Kidney glomerular epithelial cell (primary cell): ENCODE results near the gene PITPNC1.

Source experiments
- DNase-seq: peaks from one replicate; lab custom pipeline; 2025; lab: John Stamatoyannopoulos, UW

The PITPNC1 gene

DNA sequence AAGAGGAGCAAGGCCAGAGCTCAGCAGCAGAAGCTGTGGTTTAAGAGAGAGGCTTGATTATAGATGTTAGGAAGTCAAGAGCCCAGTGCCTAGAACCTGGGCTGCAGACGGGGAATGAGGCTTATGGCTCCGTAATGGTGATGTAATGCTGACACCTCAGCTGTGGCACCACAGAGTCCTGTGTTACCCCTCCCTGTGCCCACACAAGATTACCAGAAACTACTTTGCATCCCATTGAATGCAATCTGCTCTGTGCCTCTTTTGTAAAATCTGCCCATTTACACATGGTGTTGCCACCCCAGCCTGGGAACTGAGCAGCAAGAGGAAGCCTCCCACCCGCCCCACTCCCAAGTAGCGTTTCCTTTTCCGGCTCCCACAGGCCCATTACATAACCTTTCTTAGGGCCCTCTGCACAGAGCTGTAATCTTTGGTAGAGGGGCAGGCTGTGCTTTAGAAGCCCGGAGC is 57.0 kb downstream of the PITPNC1 start:
- DNase-seq, result no peak

DNA sequence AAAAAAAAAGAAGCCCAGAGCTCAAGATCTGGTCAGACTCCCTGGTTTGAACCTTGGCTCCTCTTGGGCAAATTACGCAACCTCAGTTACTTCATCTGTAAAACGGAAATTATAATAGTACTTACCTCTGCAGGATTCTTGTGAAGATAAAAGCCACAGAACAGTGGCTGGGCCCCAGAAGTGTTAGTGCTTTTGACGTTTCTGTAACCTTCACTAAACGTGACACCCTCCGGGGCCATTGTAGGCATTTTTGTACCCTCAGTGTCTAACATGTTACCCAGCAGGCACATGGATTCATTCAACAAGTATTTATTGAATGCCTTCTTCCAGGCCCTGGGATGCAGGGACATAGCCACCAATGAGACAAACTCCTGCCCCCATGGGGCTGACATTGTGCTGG is 58.0 kb downstream of the PITPNC1 start:
- DNase-seq, result no peak

DNA sequence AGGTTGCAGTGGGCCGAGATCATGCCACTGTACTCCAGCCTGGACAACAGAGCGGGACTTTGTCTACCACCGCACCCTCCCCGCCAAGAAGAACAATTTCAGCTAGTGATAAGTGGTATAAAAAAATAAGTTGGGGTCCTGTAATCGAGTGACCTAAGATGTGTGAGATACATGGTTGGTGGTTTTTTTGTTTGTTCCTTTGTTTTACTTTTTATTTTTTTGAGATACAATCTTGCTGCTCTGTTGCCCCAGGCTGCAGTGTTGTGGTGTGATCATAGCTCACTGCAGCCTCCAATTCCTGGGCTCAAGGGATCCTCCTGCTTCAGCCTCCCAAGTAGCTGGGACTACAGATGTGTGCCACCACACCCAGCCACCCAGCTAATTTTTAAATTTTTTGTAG is 58.7 kb downstream of the PITPNC1 start:
- DNase-seq, result no peak

DNA sequence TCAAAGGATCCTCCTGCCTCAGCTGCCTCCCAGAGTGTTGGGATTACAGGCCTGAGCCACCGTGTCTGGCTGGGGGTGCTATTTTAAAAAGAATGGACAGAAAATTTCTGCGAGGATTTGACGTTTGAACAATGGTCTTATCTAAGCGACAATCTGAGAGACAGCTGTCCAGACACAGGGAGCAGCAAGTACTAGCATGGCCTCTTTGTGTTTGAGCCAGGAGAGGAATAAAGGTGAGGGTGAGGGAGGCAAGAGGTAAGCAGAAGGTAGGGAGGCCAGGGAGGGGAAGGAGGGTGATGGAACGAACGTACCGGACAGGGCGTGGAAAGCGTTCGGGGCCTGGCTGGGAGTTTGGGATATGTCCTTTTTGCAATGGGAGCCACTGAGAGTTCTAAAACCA is 59.2 kb downstream of the PITPNC1 start:
- no peak for DNase-seq

DNA sequence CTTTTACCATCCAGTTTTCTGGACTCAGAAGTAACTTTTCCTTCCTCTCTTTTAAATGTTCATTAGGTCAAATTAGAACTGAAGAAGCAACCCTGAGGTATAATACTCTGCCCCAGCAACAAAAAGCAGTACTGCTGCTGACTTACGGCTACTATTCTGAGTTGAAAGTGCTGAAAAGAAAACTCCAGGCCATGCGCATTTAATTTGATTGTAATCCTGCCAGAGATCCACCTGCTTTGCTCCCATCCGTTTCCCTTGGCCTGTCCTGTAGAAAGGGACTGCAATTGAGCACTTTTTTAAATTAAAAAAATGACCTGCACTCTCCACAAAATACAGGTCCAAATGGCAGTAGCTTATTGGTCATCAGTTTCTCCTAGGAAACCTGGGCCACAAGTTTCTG is 61.6 kb downstream of the PITPNC1 start:
- DNase-seq, result no peak

DNA sequence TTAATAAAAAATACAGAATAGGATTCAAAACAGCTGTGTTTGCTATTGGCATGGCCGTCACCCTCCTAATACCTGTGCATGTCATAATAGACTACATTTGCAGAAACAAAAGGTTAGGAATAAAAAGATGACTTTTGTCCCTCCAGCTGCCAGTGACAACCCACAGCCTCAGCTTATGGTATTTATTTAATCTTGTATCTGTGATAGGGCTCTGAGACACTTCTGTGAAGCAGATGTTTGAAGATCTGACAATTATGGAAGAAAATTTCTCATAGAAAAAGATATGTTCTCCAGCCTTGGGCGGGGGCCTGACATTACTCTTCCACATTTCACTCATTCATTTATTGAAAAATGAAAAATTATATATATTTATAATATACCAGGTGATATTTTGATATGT is 62.2 kb downstream of the PITPNC1 start:
- no peak for DNase-seq

DNA sequence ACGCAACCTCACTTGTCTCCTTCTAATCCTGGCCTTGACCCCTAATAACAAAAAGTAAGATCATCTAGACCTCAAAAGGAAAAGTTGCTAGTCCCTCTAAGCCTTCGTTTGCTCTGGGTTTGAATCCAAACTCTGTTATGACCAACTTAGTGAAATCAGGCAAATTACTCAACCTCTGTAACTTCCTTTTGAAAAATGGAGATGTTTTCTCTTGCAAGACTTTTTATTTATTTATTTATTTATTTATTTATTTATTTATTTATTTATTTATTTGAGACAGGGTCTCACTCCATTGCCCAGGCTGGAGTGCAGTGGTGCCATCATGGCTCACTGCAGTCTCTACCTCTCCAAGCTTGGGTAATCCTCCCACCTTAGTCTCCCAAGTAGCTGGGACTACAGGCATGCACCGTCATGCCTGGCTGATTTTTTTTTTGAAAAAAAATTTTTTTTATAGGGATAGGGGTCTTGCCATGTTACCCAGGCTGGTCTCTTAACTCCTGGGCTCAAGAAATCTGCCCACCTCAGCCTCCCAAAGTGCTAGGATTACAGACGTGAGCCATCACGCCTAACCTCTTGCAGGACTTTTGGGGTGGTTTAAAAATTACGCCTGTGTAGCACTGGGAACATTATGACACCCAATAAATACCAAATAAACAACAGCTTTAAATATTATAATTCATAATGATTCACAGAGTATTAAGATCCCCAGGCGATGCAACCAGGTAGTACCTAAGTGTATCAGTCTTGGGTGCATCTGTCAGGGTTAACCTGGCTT is 63.4 kb downstream of the PITPNC1 start:
- DNase-seq, result no peak

DNA sequence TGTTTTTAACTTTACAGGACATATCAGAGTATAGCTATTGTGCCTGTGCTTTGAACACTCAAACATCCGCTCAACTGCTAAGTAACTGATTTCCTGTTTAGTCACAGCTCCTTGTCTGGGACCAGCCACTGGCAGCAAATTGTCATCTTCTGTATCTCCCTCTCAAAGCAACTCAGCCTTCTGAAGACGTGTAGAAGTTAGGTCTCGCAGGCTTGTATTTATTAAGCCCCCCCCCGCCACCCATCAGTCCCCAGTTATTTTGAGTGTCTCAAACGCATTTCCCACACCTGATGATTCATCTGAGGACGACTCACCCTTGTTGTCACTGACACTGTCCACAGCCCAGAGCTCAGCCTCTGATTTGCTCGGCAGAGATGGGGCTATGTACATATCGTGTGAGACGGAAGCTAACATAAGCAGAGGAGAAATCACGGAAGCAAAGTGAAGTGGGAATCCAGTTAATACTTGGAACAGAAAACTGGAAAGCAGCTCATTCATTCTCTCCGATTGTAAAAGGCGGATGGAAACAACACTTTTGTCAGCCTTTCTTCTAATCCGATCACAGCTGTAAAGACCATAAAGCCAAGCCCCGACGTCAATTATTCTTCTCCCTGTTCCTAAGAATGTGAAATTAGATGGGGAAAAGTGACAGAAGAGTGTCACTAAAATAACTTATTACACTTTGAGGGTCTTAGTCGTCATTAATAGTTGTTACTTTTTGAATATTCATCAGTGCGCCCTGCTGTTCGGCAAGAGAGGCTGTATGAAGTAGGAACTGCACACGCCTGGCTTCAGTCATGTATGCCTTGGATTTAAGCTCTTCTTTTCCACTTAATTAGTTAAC is 64.2 kb downstream of the PITPNC1 start:
- DNase-seq, result peak; percentile 7

DNA sequence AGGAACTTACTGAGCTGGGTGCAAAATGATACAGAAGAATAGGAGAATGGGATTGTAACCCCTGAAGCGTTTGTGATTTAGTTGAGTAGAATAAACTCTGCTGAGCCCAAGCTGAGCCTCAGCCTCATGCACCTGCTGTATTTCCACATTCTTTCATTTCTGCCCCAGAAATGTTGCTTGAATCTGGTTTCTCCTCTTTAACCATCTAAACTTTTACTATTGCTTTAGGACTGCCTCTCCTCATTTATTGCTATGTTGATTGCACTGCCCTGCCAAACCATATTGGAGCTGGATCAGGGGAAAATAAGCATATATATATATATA is 64.8 kb downstream of the PITPNC1 start:
- DNase-seq, result no peak

DNA sequence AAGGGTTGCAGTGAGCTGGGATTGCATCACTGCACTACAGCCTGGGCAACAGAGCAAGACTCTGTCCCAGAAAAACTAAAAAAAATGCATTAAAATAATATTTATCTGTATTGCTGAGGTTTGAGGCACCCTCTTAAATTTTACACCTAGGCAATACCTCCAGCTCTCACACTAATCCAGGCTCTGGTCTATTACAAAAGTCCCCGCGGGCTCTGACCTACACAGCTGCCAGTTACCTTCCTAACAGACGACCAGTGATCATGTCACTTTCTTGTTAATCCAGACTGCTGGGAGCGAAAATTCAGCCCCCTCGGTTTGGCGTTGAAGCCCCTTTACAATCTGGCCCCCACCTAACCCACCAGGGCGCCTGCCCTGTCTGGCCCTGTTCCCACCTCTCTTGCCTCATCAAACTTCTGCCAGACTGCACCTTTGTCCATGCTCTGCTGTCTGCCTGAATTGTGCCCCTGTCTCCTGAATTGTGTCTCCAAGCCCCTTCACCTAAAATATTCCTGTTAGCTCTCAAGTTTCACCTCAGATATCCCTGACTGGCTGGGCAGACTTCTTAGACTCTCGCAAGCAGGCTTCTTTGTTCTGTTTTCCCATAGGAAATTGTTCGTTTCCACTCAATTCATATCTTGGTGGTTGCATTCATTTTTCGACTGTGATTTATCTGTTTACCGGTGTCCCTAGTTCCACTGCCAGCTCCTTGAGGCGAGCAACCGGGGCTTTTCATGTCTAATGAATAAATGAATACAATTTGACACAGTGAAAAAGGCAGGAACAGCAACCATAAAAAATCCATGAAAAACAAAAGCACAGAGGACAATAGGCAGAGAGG is 65.9 kb downstream of the PITPNC1 start:
- no peak for DNase-seq

DNA sequence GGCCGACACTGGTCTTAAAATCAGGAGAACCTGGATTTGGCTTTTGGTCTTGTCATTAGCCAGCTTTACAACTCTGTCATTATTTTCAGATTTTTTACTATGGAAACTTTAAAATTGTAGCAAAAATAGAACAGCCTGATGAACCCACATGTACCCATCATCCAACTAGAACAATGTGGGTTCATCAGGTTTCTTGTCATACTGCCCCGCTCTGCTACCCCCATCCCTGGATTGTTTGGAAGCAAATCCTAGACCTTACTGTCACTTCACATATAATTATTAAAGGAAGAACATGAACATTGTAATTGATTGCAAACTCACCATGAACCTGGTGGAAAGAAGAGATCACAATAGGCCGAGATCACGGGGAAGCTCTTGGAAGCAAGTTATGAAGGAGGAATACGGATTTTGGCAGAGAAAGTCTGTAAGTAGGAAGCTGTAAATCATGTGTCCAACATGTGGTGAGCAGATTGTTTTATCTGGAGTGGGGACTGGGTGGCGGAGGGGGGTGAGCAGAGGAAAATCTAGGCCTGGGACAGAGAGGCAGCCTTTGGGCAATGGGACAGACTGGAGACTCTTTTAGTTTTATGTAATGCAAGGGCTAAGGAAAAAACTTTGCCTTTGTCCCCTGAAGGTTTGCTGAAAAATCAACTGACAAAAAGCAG is 67.0 kb downstream of the PITPNC1 start:
- no peak for DNase-seq

DNA sequence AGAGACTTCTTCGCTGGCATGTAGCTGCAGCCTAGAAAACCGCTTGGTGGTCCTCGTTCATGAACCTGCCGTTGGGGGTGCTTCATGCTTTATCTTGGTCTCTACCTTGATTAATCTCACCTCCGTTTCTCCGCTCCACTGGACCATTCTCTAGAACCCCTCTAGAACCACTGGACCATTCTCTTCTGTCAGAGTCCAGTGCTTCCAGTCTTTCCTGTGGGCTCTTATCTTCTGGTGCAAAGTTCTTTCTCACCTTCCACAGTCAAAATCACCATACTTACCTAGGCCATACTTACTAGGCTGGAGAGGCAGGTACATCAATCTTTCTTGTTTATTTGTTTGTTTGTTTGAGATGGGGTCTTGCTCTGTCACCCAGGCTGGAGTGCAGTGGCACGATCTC is 71.4 kb downstream of the PITPNC1 start:
- no peak for DNase-seq

DNA sequence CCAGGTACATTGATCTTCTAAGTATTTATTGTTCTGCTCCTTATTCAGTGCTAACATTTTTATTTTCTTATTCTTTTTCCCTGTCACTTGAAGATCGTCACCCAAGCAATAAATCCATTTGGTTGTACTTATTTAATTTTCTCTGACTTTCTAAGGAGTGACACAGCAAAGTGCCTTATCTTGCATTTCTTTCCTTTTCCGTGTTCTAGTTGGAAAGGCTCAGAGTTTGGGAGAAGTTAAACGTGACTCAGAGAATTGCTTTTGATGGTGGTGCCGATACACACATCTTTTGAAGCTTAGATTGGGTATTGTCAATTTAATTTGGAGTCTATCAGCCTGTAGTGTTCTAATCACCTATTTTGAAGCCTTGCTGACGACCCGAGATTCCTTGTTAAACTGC is 72.0 kb downstream of the PITPNC1 start:
- DNase-seq, result no peak

DNA sequence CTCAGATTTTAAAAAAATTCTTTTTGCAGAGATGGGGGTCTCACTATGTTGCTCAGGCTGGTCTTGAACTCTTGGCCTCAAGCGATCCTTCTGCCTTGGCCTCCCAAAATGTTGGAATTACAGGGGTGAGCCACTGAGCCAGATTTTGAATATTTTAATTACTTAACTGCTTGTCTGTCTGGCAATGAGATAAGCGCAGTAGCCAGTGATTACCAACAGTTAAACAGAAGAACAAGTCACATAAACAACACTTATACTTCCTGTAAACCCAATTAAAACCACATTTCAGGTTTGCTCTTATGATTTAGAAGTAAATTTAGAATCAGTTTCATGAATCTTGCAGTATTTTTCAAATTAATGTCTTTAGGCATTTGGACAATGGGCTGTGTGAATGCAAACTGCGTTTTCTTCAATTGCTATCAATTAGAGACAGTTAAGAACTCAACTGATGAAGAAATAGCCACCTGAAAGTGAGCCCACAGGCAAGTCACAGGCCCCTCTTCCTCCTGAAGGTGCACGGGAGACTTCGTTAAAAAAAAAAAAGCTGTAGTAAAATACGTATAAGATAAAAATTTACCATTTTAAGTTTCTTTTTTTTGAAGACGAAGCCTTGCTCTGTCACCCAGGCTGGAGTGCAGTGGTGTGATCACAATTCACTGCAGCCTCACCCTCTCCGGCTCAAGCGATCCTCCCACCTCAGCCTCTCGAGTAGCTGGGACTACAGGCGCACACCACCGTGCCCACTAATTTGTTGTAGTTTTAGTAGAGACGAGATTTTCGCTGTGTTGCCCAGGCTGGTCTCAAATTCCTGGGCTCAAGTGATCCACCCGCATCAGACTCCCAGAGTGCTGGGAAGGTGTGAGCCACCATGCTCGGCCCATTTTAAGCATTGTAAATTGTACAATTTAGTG is 73.0 kb downstream of the PITPNC1 start:
- DNase-seq, result no peak

DNA sequence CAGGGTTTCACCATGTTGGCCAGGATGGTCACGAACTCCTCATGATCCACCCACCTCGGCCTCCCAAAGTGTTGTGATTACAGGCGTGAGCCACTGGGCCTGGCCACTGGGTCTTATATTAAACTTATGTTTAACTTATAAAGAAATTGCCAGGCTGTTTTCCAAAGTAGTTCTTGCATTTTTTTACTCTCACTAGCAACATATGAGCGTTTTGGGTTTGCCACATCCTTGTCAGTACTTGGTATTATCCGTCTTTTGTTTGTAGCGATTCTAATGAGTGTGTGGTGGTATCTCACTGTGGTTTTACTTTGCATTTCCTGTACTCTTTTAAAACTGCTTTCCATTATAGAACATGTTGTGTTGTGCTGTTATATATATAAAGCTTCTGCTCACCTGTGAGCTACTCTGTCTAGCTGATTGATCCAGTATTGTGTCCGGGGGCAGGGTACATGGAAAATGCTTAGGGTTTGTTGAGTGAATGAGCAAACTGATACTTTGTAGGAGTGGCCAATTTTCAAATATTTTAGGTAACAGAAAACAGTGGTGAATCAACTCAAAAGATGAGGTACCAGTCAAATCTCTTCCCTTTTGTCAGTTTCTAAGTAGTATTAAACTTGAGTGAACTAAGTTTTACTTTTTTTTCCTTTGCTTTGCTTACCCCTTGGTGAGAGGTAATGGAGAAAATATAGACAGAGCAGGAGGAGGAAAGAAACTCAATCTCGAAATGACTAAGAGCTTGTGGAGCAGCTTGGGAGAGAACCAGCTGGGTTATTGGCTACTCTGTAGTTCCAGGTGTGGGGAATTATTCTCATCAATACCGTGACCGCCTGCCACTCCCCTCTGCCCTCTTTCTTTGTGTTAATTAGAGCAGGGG is 75.8 kb downstream of the PITPNC1 start:
- no peak for DNase-seq

DNA sequence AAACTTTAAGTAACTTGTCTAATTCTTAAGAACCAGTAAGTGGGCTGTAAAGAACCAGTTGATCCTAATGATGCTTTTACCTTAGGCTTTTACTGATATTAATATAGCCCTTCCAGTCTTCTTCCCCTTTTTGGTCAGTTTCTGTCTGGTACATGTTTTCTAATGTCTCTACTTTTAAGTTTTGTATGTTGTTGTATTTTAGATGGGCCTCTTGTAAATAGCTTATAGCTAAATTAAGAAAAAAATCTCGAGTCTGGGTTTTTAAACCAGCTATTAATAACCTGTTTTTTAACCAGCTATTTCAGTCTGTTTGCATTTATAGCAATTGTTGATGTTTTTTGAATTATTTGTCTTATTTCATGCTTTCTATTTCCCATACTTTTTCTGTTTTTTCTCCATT is 79.0 kb downstream of the PITPNC1 start:
- DNase-seq, result no peak

DNA sequence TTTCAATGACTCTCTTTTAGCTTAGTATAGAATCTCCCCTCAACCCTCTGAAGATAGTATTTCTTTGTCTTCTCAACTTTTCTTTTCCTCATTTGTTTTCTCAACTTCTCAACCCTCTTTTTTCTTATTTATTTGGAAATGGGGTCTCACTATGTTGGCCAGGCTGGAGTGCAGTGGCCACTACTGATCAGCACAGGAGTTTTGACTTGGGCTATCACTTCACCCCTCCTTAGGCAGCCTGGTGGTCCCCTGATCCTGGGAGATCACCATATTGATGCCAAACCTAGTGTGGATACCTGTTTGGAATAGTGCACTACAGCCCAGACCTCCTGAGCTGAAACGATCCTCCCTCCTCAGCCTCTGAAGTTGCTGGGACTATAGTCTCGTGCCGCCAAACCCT is 79.8 kb downstream of the PITPNC1 start:
- DNase-seq, result no peak

DNA sequence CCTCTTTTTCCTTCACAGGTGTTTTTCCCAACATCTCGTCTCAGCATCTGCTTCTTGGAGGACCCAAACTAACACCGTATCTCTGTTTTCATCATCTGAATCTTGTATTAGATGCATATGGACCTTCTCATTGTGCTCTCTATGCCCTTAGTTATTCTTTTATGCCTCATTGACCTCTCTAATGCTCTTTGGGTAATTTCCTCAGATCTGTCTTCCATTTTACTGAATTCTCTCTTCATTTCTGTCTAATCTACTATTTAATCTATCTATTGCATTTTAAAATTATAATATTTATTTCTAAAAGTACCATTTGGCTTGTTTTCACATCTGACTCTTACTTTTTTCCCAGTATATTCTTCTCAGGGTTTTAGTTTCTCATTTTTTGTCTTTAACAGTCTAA is 81.1 kb downstream of the PITPNC1 start:
- DNase-seq, result no peak

DNA sequence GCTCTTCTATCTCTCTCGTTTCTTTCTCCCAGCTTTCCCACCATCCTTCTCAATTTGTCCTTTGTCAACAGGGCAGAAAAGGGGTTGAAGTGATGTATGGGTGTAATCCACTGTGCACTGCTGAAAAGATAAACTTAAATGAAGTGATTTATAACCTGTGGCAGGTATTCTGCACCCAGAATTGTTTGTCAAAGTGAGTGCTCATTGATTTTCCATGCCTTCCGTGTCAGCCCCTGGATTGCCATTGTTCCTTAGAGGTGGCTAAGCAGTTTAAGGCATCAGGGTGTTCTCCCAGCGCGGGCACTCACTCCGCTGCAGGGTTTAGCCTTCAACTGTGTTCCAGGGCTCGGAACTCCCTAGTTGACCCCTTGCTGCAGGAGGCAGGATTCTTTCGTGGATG is 82.9 kb downstream of the PITPNC1 start:
- no peak for DNase-seq

DNA sequence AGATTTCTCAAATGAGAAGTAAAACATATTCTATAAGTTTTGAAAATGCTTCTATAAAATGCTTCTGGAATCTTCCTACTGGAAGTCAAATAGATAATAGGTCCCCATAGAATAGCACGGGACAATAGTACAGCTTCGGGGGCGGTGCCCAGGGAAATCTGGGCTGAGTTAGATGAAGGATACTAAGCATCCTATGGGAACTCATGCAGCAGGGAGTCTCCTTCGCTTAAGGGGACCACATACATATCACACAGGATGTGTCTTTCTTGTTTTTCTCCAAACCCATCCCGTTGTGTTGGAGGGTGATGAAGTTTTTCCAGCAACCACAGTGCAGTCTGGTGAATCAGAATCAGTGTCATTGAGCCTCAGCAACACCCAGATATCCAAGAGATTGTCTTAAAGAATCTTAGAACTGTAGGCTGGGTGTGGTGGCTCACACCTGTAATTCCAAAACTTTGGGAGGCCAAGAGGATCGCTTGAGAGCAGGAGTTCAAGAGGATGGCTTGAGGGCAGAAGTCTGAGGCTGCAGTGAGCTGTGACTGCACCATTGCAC is 84.2 kb downstream of the PITPNC1 start:
- no peak for DNase-seq
